ENCODE measurements around the gene ST3GAL3.

GRCh38 chr1:43935711-43936427 lies 228.5 kb downstream of the ST3GAL3 start:
- no peak for TF ChIP-seq POLR2A (IDR thresholded peaks at IDR 0.05)
- TF ChIP-seq, protein P1, sequence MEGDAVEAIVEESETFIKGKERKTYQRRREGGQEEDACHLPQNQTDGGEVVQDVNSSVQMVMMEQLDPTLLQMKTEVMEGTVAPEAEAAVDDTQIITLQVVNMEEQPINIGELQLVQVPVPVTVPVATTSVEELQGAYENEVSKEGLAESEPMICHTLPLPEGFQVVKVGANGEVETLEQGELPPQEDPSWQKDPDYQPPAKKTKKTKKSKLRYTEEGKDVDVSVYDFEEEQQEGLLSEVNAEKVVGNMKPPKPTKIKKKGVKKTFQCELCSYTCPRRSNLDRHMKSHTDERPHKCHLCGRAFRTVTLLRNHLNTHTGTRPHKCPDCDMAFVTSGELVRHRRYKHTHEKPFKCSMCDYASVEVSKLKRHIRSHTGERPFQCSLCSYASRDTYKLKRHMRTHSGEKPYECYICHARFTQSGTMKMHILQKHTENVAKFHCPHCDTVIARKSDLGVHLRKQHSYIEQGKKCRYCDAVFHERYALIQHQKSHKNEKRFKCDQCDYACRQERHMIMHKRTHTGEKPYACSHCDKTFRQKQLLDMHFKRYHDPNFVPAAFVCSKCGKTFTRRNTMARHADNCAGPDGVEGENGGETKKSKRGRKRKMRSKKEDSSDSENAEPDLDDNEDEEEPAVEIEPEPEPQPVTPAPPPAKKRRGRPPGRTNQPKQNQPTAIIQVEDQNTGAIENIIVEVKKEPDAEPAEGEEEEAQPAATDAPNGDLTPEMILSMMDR (IDR thresholded peaks at IDR 0.05 in 4 of 5, conservative IDR thresholded peaks at IDR 0.05 in 1 of 5), result no peak
